HepG2 (cell line): Measurements from ENCODE around the gene TNIP1. TPM values are rescaled to one million over a fixed set of nuclear protein-coding genes. Genes with fewer than 3 reads are reported as not detected.

Experiments
- ATAC-seq: fragments of 200-7000 bp; cut with Tn5 transposase; 3 replicates; pipeline ENCODE4 v1.9.1; 2020; ENCODE audit warnings: mild to moderate bottlenecking, moderate library complexity
- BruUV-seq: library from RNA; stranded (reverse); fragments of 400-500 nt; replicated peaks from 2 replicates; lab custom pipeline; 2021; lab: Mats Ljungman, UMichigan
- CTCF ChIA-PET: fragments of 300-600 bp; formaldehyde crosslinking; extraction: SDS; loops from one replicate; lab custom pipeline; 2021; ENCODE audit warnings: low total read pairs, inconsistent platforms, low intra/inter-chr PET ratio; lab: Yijun Ruan, JAX
- POLR2A ChIA-PET: fragments of 350-600 bp; sonication (Branson Sonifier 250); formaldehyde crosslinking; loops from one replicate; lab custom pipeline; 2020; ENCODE audit warnings: antibody characterized with exemption, inconsistent platforms; lab: Yijun Ruan, JAX
- DNase-seq: peaks from one replicate; pipeline ENCODE4 v3.0.0-alpha.2; 2015; ENCODE audit warnings: low spot score
- FAIRE-seq: peaks from 3 replicates; lab custom pipeline; 2011; peaks lifted over from hg19 to GRCh38; lab: Jason Lieb, UNC
- H2AFZ ChIP-seq: one replicate; pipeline ENCODE4 v1.6.1; 2011; ENCODE audit warnings: low read length, inconsistent platforms
- H3K27ac ChIP-seq: fragments of 300-600 bp; 3 replicates; pipeline ENCODE4 v1.8.0; 2011; ENCODE audit warnings: mixed run types, mild to moderate bottlenecking, mixed read lengths, low read length, inconsistent platforms; ENCODE audit not compliant: insufficient read depth; ENCODE audit errors: extremely low read length
- H3K27me3 ChIP-seq, 2 experiments: fragments of 200-600 bp in 1 of 2; 2 replicates in 1 of 2; 3 replicates in 1 of 2; pipeline versions ENCODE4 v1.6.0 to v1.8.0; 2011; ENCODE audit warnings: low read length in 2 of 2, mild to moderate bottlenecking in 2 of 2, moderate library complexity in 2 of 2, inconsistent platforms in 1 of 2; ENCODE audit not compliant: insufficient read depth in 2 of 2, control insufficient read depth in 1 of 2
- H3K36me3 ChIP-seq, 2 experiments: fragments of 200-600 bp in 1 of 2; replicated peaks in 1 of 2; 2 replicates in 1 of 2; 3 replicates in 1 of 2; pipeline versions ENCODE4 v1.5.1 to v1.8.0; 2011; ENCODE audit warnings: low read length in 2 of 2, inconsistent platforms in 1 of 2; ENCODE audit not compliant: insufficient read depth in 2 of 2, control insufficient read depth in 1 of 2
- H3K4me1 ChIP-seq: 2 replicates; pipeline ENCODE4 v1.5.1; 2012; ENCODE audit warnings: low read length, inconsistent platforms; ENCODE audit not compliant: insufficient read depth
- H3K4me2 ChIP-seq: 2 replicates; pipeline ENCODE4 v1.6.0; 2011; ENCODE audit warnings: low read depth, low read length, inconsistent platforms
- H3K4me3 ChIP-seq, 3 experiments: fragments of 200-600 bp in 1 of 3; sonication (generic), shearing (Covaris generic) in 1 of 3; replicated peaks in 1 of 3; 2 replicates each; pipeline ENCODE4 v1.5.1; 2011 to 2016; ENCODE audit warnings: low read length in 3 of 3, inconsistent platforms in 2 of 3, low read depth in 2 of 3, mild to moderate bottlenecking in 2 of 3, control low read depth in 1 of 3, mixed read lengths in 1 of 3; ENCODE audit not compliant: insufficient read depth in 1 of 3
- H3K79me2 ChIP-seq: one replicate; pipeline ENCODE4 v1.6.1; 2011; ENCODE audit warnings: low read length, inconsistent platforms; ENCODE audit not compliant: insufficient read depth
- H3K9ac ChIP-seq: 2 replicates; pipeline ENCODE4 v1.6.0; 2011; ENCODE audit warnings: mild to moderate bottlenecking, low read depth, low read length, inconsistent platforms; ENCODE audit not compliant: insufficient read depth
- H3K9me3 ChIP-seq: 2 replicates; pipeline ENCODE4 v1.5.1; 2012; ENCODE audit warnings: mild to moderate bottlenecking, low read length
- H4K20me1 ChIP-seq: 2 replicates; pipeline ENCODE4 v1.6.0; 2011; ENCODE audit warnings: inconsistent platforms, mild to moderate bottlenecking, low read length, moderate library complexity; ENCODE audit not compliant: insufficient read depth
- CAMTA2 ChIP-seq: sonication (generic); formaldehyde crosslinking; IDR thresholded peaks from 2 replicates; pipeline ENCODE4 v1.4.0; 2020; ENCODE audit warnings: mild to moderate bottlenecking, missing genetic modification reagents, borderline replicate concordance
- GATAD1 ChIP-seq: IDR thresholded peaks from 2 replicates; pipeline ENCODE4 v1.6.1; 2016; ENCODE audit warnings: missing genetic modification reagents, missing compliant biosample characterization
- MXI1 ChIP-seq: IDR thresholded peaks from 3 replicates; pipeline ENCODE4 v1.6.1; 2012; ENCODE audit warnings: low read depth, low read length, inconsistent platforms, borderline replicate concordance
- NFIB ChIP-seq: sonication (generic); formaldehyde crosslinking; IDR thresholded peaks from 2 replicates; pipeline ENCODE4 v1.9.0; 2021; ENCODE audit warnings: missing genetic modification reagents, mild to moderate bottlenecking, borderline replicate concordance
- RFXAP ChIP-seq: sonication (generic); formaldehyde crosslinking; IDR thresholded peaks from 2 replicates; pipeline ENCODE4 v1.4.0; 2020; ENCODE audit warnings: missing genetic modification reagents, borderline replicate concordance
- RXRB ChIP-seq: IDR thresholded peaks from 2 replicates; pipeline ENCODE4 v1.6.1; 2016; ENCODE audit warnings: borderline replicate concordance, missing genetic modification reagents, missing compliant biosample characterization
- SETDB1 ChIP-seq: sonication (generic); formaldehyde crosslinking; IDR thresholded peaks from 2 replicates; pipeline ENCODE4 v1.5.1; 2020; ENCODE audit warnings: missing genetic modification reagents, mild to moderate bottlenecking, borderline replicate concordance
- SMAD3 ChIP-seq: sonication (generic); formaldehyde crosslinking; IDR thresholded peaks from 2 replicates; pipeline ENCODE4 v1.4.0; 2020; ENCODE audit warnings: missing genetic modification reagents
- SPEN ChIP-seq: sonication (generic); formaldehyde crosslinking; IDR thresholded peaks from 2 replicates; pipeline ENCODE4 v1.5.1; 2020; ENCODE audit warnings: low read depth, mild to moderate bottlenecking, missing genetic modification reagents
- ZBTB38 ChIP-seq: sonication (generic); formaldehyde crosslinking; IDR thresholded peaks from 2 replicates; pipeline ENCODE4 v1.5.1; 2020; ENCODE audit warnings: mild to moderate bottlenecking, missing genetic modification reagents
- ZBTB8A ChIP-seq: sonication (generic); formaldehyde crosslinking; IDR thresholded peaks from 2 replicates; pipeline ENCODE4 v1.4.0; 2020; ENCODE audit warnings: mild to moderate bottlenecking, low read depth, missing genetic modification reagents, borderline replicate concordance
- ZC3H13 ChIP-seq: sonication (generic); formaldehyde crosslinking; IDR thresholded peaks from 2 replicates; pipeline ENCODE4 v1.8.1; 2023; ENCODE audit warnings: mild to moderate bottlenecking, missing genetic modification reagents, moderate library complexity
- ZMYM4 ChIP-seq: sonication (generic); formaldehyde crosslinking; IDR thresholded peaks from 2 replicates; pipeline ENCODE4 v1.8.1; 2023; ENCODE audit warnings: mild to moderate bottlenecking, missing genetic modification reagents
- ZNF550 ChIP-seq: sonication (generic); formaldehyde crosslinking; IDR thresholded peaks from 2 replicates; pipeline ENCODE4 v1.4.0; 2020; ENCODE audit warnings: mild to moderate bottlenecking, missing genetic modification reagents, borderline replicate concordance
- ZNF782 ChIP-seq: sonication (generic); formaldehyde crosslinking; IDR thresholded peaks from 2 replicates; pipeline ENCODE4 v1.4.0; 2020; ENCODE audit warnings: missing genetic modification reagents, mild to moderate bottlenecking, borderline replicate concordance
- ZUFSP ChIP-seq: sonication (generic); formaldehyde crosslinking; IDR thresholded peaks from 2 replicates; pipeline ENCODE4 v1.9.0; 2021; ENCODE audit warnings: missing genetic modification reagents, mild to moderate bottlenecking, borderline replicate concordance
- WGBS: methylation state at CpG from one replicate; pipeline ENCODE4 v1.1.6; 2017; ENCODE audit warnings: low lambda C conversion rate; 5-methylcytosine and 5-hydroxymethylcytosine counted together
- in situ Hi-C: cut with HindIII; loops from 2 replicates; pipeline ENCODE4 v1.10.0; 2017; ENCODE audit warnings: low pct_unique_long_range_greater_than_20kb; ENCODE audit not compliant: extremely low pct_ligation_motif_present
- intact Hi-C: fragments of 100-400 bp; cut with micrococcal nuclease; formaldehyde crosslinking; loops from one replicate; pipeline ENCODE4 v1.10.0; 2022; ENCODE audit not compliant: unreplicated experiment
- polyA plus RNA-seq, 8 experiments: library from polyadenylated mRNA; depleted of rRNA in 3 of 8; stranded (reverse) in 7 of 8; unstranded in 1 of 8; fragments of >200 nt; fragmentation: Illumina TruSeq in 4 of 8; extraction: Trizol in 4 of 8; gene quantifications; 2 replicates each; pipeline versions ENCODE4 v1.2.1 to v1.2.3, GENCODE V29; 2011 to 2016; ENCODE audit warnings: low read depth in 4 of 8, missing spikeins in 1 of 8, mixed read lengths in 1 of 8; ENCODE audit not compliant: insufficient read depth in 1 of 8
- total RNA-seq, 5 experiments: library from RNA; depleted of rRNA; stranded (reverse); fragments of >200 nt; fragmentation: Illumina TruSeq; extraction: Trizol; gene quantifications; 2 replicates each; pipeline ENCODE4 v1.2.3, GENCODE V29; 2016; ENCODE audit warnings: low read depth in 1 of 5
- TF ChIP-seq, protein P1 (sequence below): sonication (generic); formaldehyde crosslinking; IDR thresholded peaks from 2 replicates; pipeline ENCODE4 v1.5.1; 2020; ENCODE audit warnings: missing genetic modification reagents, mild to moderate bottlenecking, borderline replicate concordance
- TF ChIP-seq, protein P2 (sequence below): sonication (generic); formaldehyde crosslinking; IDR thresholded peaks from 2 replicates; pipeline ENCODE4 v1.5.0; 2020; ENCODE audit warnings: missing genetic modification reagents
- TF ChIP-seq, protein P3 (sequence below): sonication (generic); formaldehyde crosslinking; IDR thresholded peaks from 2 replicates; pipeline ENCODE4 v1.4.0; 2020; ENCODE audit warnings: missing genetic modification reagents; ENCODE audit errors: not compliant biosample characterization

TNIP1 gene
- total and polyA plus RNA-seq, 2 of the 13 experiments (the other 11 are each of a cell fraction or from before 2014, with no cell fraction given) = 26.2 to 45.9 TPM

- TF ChIP-seq ZUFSP (CRISPR knock-in tag) (no peak), RXRB (CRISPR knock-in tag) (no peak), NFIB (CRISPR knock-in tag) (no peak)
- TF ChIP-seq, protein P1, sequence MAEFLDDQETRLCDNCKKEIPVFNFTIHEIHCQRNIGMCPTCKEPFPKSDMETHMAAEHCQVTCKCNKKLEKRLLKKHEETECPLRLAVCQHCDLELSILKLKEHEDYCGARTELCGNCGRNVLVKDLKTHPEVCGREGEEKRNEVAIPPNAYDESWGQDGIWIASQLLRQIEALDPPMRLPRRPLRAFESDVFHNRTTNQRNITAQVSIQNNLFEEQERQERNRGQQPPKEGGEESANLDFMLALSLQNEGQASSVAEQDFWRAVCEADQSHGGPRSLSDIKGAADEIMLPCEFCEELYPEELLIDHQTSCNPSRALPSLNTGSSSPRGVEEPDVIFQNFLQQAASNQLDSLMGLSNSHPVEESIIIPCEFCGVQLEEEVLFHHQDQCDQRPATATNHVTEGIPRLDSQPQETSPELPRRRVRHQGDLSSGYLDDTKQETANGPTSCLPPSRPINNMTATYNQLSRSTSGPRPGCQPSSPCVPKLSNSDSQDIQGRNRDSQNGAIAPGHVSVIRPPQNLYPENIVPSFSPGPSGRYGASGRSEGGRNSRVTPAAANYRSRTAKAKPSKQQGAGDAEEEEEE (CRISPR knock-in tag) = no peak
These were observed 25.2 kb upstream of the TNIP1 start (continued) for GRCh38 chr5:151106043-151106442.

DNA sequence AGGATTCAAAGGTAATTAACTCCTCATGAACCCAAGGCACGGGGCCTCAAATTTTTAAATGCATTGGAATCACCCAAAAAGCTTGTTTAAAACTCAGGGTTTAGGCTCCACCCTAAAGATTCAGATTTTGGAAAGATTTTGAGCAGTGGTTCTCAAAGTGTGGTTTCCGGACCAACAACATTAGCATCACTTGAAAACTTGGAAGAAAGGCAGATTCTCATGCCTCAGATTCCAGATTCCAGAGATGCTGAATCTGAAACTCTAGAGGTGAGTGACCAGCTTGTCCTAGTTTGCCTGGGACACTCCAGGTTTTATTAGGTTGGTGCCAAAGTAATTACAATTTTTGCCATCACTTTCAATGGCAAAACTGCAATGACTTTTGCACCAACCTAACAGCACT is 24.7 kb upstream of the TNIP1 start:
- H3K4me1 ChIP-seq = peaks cover 17% of the 10 kb centered on the region
- intact Hi-C loops = no loop called here
- CTCF ChIA-PET = no interaction called here
- H3K9ac ChIP-seq = no peak overlapping the region
- no peaks in the 10 kb centered on the region for H3K27me3 ChIP-seq
- POLR2A ChIA-PET = interaction anchor here (1.3 kb wide), 1 partner anchor 85 kb away, joined by 4 read pairs; the partner anchor contains the start of gene GPX3
- ATAC-seq (no peak), FAIRE-seq (no peak), DNase-seq (no peak)
- H3K9me3 ChIP-seq = no peaks in the 10 kb centered on the region
- no peak overlapping the region for H3K27ac ChIP-seq
- H3K36me3 ChIP-seq = peaks cover 12 to 47% of the 10 kb centered on the region in 2 experiments
- H4K20me1 ChIP-seq = no peaks in the 10 kb centered on the region
- no peak overlapping the region for H3K4me2 ChIP-seq
- no peaks in the 10 kb centered on the region for H3K79me2 ChIP-seq
- H3K4me3 ChIP-seq = no peak overlapping the region
- no TSS peak for BruUV-seq
- WGBS = 94% methylated on average over 2 of the region's 2 CpGs
- in situ Hi-C loops = no loop called here
- no peak overlapping the region for H2AFZ ChIP-seq
- no peak for TF ChIP-seq SMAD3 (CRISPR knock-in tag)
- no peak for TF ChIP-seq MXI1
- no peak for TF ChIP-seq ZC3H13 (CRISPR knock-in tag)
- TF ChIP-seq GATAD1 (CRISPR knock-in tag) = no peak
- no peak for TF ChIP-seq CAMTA2 (CRISPR knock-in tag)
- TF ChIP-seq ZNF782 (CRISPR knock-in tag) = no peak
- TF ChIP-seq SETDB1 (CRISPR knock-in tag) = no peak
- no peak for TF ChIP-seq ZMYM4 (CRISPR knock-in tag)
- no peak for TF ChIP-seq ZBTB8A (CRISPR knock-in tag)
- TF ChIP-seq, protein P2, sequence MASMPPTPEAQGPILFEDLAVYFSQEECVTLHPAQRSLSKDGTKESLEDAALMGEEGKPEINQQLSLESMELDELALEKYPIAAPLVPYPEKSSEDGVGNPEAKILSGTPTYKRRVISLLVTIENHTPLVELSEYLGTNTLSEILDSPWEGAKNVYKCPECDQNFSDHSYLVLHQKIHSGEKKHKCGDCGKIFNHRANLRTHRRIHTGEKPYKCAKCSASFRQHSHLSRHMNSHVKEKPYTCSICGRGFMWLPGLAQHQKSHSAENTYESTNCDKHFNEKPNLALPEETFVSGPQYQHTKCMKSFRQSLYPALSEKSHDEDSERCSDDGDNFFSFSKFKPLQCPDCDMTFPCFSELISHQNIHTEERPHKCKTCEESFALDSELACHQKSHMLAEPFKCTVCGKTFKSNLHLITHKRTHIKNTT (CRISPR knock-in tag) = no peak
- no peak for TF ChIP-seq SPEN
- no peak for TF ChIP-seq ZNF550 (CRISPR knock-in tag)
- no peak for TF ChIP-seq ZBTB38 (CRISPR knock-in tag)
- TF ChIP-seq, protein P3, sequence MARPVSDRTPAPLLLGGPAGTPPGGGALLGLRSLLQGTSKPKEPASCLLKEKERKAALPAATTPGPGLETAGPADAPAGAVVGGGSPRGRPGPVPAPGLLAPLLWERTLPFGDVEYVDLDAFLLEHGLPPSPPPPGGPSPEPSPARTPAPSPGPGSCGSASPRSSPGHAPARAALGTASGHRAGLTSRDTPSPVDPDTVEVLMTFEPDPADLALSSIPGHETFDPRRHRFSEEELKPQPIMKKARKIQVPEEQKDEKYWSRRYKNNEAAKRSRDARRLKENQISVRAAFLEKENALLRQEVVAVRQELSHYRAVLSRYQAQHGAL (CRISPR knock-in tag) = no peak
- no peak for TF ChIP-seq RFXAP
